Activated CD8-positive, alpha-beta memory T cell treated with anti-CD3 and anti-CD28 coated beads, Interleukin-2, amount 50 U/mL, for 24 hours (primary cell): ENCODE results near the gene SPART.

Experiments used
- DNase-seq: peaks from one replicate; pipeline ENCODE4 v3.0.0-alpha.2; 2020; ENCODE audit errors: extremely low read depth

SPART gene

GRCh38 chr13:36346222-36347083, at the start of gene SPART:
SPART (minus strand) TSS chr13:36346394; CDS start chr13:36335830, 10,564 bp downstream.
- DNase-seq, result peak; percentile 62

GRCh38 chr13:36395280-36395679, 49.1 kb upstream of the SPART start:
- DNase-seq, result no peak

GRCh38 chr13:36385489-36385888, 39.3 kb upstream of the SPART start:
- no peak for DNase-seq

- no peak for DNase-seq
Observed at GRCh38 chr13:36382030-36382429, 35.8 kb upstream of the SPART start.

GRCh38 chr13:36377826-36378468, 31.8 kb upstream of the SPART start:
- no peak for DNase-seq

- DNase-seq, result no peak
Observed at GRCh38 chr13:36374063-36374462, 27.9 kb upstream of the SPART start.

GRCh38 chr13:36371185-36371584, 25.0 kb upstream of the SPART start:
- DNase-seq, result no peak

- no peak for DNase-seq
Observed at GRCh38 chr13:36370108-36370429, 23.9 kb upstream of the SPART start.

- DNase-seq, result no peak
Observed at GRCh38 chr13:36369268-36370107, 23.3 kb upstream of the SPART start.

GRCh38 chr13:36366031-36366430, 19.8 kb upstream of the SPART start:
- no peak for DNase-seq

GRCh38 chr13:36363366-36363863, 17.2 kb upstream of the SPART start:
- no peak for DNase-seq

- DNase-seq, result no peak
Observed at GRCh38 chr13:36362914-36363313, 16.7 kb upstream of the SPART start.

- DNase-seq, result no peak
Observed at GRCh38 chr13:36362251-36362650, 16.1 kb upstream of the SPART start.

GRCh38 chr13:36360903-36361302, 14.7 kb upstream of the SPART start:
- no peak for DNase-seq

GRCh38 chr13:36359301-36359950, 13.2 kb upstream of the SPART start:
- no peak for DNase-seq

GRCh38 chr13:36358175-36358718, 12.1 kb upstream of the SPART start:
- DNase-seq, result no peak

- no peak for DNase-seq
Observed at GRCh38 chr13:36357692-36358091, 11.5 kb upstream of the SPART start.

- DNase-seq, result no peak
Observed at GRCh38 chr13:36357231-36357630, 11.0 kb upstream of the SPART start.

- DNase-seq, result no peak
Observed at GRCh38 chr13:36356058-36356457, 9.9 kb upstream of the SPART start.

- no peak for DNase-seq
Observed at GRCh38 chr13:36355632-36356031, 9.4 kb upstream of the SPART start.

GRCh38 chr13:36354842-36355623, 8.8 kb upstream of the SPART start:
- DNase-seq, result no peak
